Naive thymus-derived CD4-positive, alpha-beta T cell (primary cell): ENCODE data around the gene P2RX7. TPM values are rescaled to one million over a fixed set of nuclear protein-coding genes. Genes with fewer than 3 reads are reported as not detected.

Source experiments
- ATAC-seq: fragments of 150-1000 bp; cut with Tn5 transposase; 2 replicates; pipeline ENCODE4 v1.10.0; 2021; ENCODE audit warnings: mild to moderate bottlenecking, moderate library complexity
- CTCF ChIA-PET: fragments of 350-600 bp; sonication (Branson Sonifier 250); formaldehyde crosslinking; loops from one replicate; lab custom pipeline; 2021; ENCODE audit warnings: antibody characterized with exemption; lab: Charles Lee
- POLR2A ChIA-PET: fragments of 350-600 bp; sonication (Branson Sonifier 250); formaldehyde crosslinking; loops from one replicate; lab custom pipeline; 2021; ENCODE audit warnings: antibody characterized with exemption, inconsistent platforms; lab: Charles Lee
- DNase-seq, 9 donors: peaks; one replicate each; pipeline versions ENCODE4 v3.0.0 to v3.0.0-alpha.2; 2020 to 2022; ENCODE audit warnings: mixed read lengths in 1 of 9
- H3K27ac ChIP-seq: one replicate; pipeline ENCODE4 v1.7.0; 2013; ENCODE audit warnings: mild to moderate bottlenecking, low read depth, low read length, moderate library complexity
- H3K27me3 ChIP-seq, 2 donors: one replicate each; pipeline ENCODE4 v1.7.0; 2013; ENCODE audit warnings: low read length in 2 of 2, mild to moderate bottlenecking in 2 of 2, moderate library complexity in 2 of 2; ENCODE audit not compliant: control insufficient read depth in 2 of 2, insufficient read depth in 2 of 2
- H3K36me3 ChIP-seq, 3 experiments: 1 replicate in 2 of 3; 2 replicates in 1 of 3; pipeline ENCODE4 v1.7.0; 2013; ENCODE audit warnings: low read length in 3 of 3, mild to moderate bottlenecking in 3 of 3, moderate library complexity in 1 of 3; ENCODE audit not compliant: insufficient read depth in 3 of 3, control insufficient read depth in 2 of 3
- H3K4me1 ChIP-seq, 2 donors: one replicate each; pipeline ENCODE4 v1.7.0; 2013; ENCODE audit warnings: low read length in 2 of 2, mild to moderate bottlenecking in 2 of 2, moderate library complexity in 1 of 2; ENCODE audit not compliant: control insufficient read depth in 2 of 2, insufficient read depth in 2 of 2
- H3K4me3 ChIP-seq: 2 replicates; pipeline ENCODE4 v1.7.0; 2013; ENCODE audit warnings: mild to moderate bottlenecking, low read length
- H3K9me3 ChIP-seq, 3 experiments: 1 replicate in 2 of 3; 2 replicates in 1 of 3; pipeline ENCODE4 v1.7.0; 2013; ENCODE audit warnings: low read length in 3 of 3; ENCODE audit not compliant: control insufficient read depth in 2 of 3
- H3K27ac Mint-ChIP-seq, 9 donors: one replicate each; pipeline ENCODE4 v1.8.0; 2020 to 2022; ENCODE audit warnings: mixed read lengths in 9 of 9, mild to moderate bottlenecking in 8 of 9, moderate library complexity in 5 of 9, inconsistent platforms in 2 of 9
- H3K27me3 Mint-ChIP-seq, 5 donors: one replicate each; pipeline ENCODE4 v1.8.0; 2021 to 2022; ENCODE audit warnings: mixed read lengths in 5 of 5, mild to moderate bottlenecking in 1 of 5
- H3K36me3 Mint-ChIP-seq, 5 donors: one replicate each; pipeline ENCODE4 v1.8.0; 2020 to 2022; ENCODE audit warnings: mixed read lengths in 5 of 5, mild to moderate bottlenecking in 3 of 5, inconsistent platforms in 1 of 5
- H3K4me1 Mint-ChIP-seq, 7 donors: one replicate each; pipeline ENCODE4 v1.8.0; 2020 to 2022; ENCODE audit warnings: mixed read lengths in 7 of 7, mild to moderate bottlenecking in 3 of 7, inconsistent platforms in 1 of 7
- H3K4me3 Mint-ChIP-seq, 10 donors: one replicate each; pipeline ENCODE4 v1.8.0; 2020 to 2022; ENCODE audit warnings: mild to moderate bottlenecking in 10 of 10, mixed read lengths in 10 of 10, moderate library complexity in 6 of 10, inconsistent platforms in 2 of 10
- H3K9me3 Mint-ChIP-seq, 11 donors: one replicate each; pipeline ENCODE4 v1.8.0; 2020 to 2022; ENCODE audit warnings: mixed read lengths in 11 of 11, mild to moderate bottlenecking in 4 of 11, inconsistent platforms in 1 of 11, moderate library complexity in 1 of 11
- intact Hi-C, 2 donors: fragments of 100-400 bp; cut with micrococcal nuclease; formaldehyde crosslinking; loops; one replicate each; pipeline ENCODE4 v1.15.1; 2023
- polyA plus RNA-seq, 2 donors: library from polyadenylated mRNA; unstranded; fragments of 300-500 nt; fragmentation: Illumina TruSeq; gene quantifications; one replicate each; pipeline ENCODE4 v1.2.3, GENCODE V29; 2021
- total RNA-seq, 6 experiments: library from RNA in 5 of 6; stranded (reverse) in 5 of 6; gene quantifications; 1 replicate in 5 of 6; 2 replicates in 1 of 6; pipeline ENCODE4 v1.2.3 and lab custom pipeline; 2021 to 2026

P2RX7 gene
- total and polyA plus RNA-seq, 7 experiments from 2014 or later: 2.0 to 14.7 (median 5.1) TPM

- Histone ChIP-seq H3K27ac (no peak overlapping the region), H3K4me3 (no peak overlapping the region), H3K4me1 (no peaks in the 10 kb centered on the region), H3K36me3 (no peaks in the 10 kb centered on the region), H3K9me3 (no peaks in the 10 kb centered on the region), H3K27me3 (no peaks in the 10 kb centered on the region)
- DNase-seq (no peak), ATAC-seq (no peak)
- no peaks in the 10 kb centered on the region for H3K27me3 Mint-ChIP-seq
- H3K4me1 Mint-ChIP-seq: peaks cover 3 to 12% (median 5%) of the 10 kb centered on the region in 7 donors
- H3K36me3 Mint-ChIP-seq: no peaks in the 10 kb centered on the region
- no peak overlapping the region for H3K27ac Mint-ChIP-seq
- no peak overlapping the region for H3K4me3 Mint-ChIP-seq
- intact Hi-C loops: no loop called here
- ChIA-PET CTCF (interaction anchor here (1.8 kb wide), 1 partner anchor 51 kb away, joined by 5 read pairs; no protein-coding TSS in a partner anchor), POLR2A (no interaction called here)
- H3K9me3 Mint-ChIP-seq: no peaks in the 10 kb centered on the region
These were observed 19.6 kb upstream of the P2RX7 start for GRCh38 chr12:121113057-121113456.

GRCh38 chr12:121114019-121114639, 18.5 kb upstream of the P2RX7 start:
- no peak overlapping the region for H3K27ac Mint-ChIP-seq
- no peak overlapping the region for H3K27ac ChIP-seq
- CTCF ChIA-PET: interaction anchor here (0.7 to 0.9 kb wide), 2 partner anchors 54 to 116 kb away, joined by 3 read pairs; no protein-coding TSS in a partner anchor
- no peaks in the 10 kb centered on the region for H3K9me3 ChIP-seq
- H3K4me1 ChIP-seq: no peaks in the 10 kb centered on the region
- ATAC-seq: no peak
- intact Hi-C loops: no loop called here
- H3K36me3 ChIP-seq: no peaks in the 10 kb centered on the region
- H3K27me3 ChIP-seq: no peaks in the 10 kb centered on the region
- peaks cover 3 to 12% (median 5%) of the 10 kb centered on the region in 7 donors for H3K4me1 Mint-ChIP-seq
- H3K27me3 Mint-ChIP-seq: peaks cover 0 to 3% (median 0%) of the 10 kb centered on the region in 5 donors
- no peak overlapping the region for H3K4me3 ChIP-seq
- no peaks in the 10 kb centered on the region for H3K9me3 Mint-ChIP-seq
- no peak for DNase-seq
- H3K36me3 Mint-ChIP-seq: no peaks in the 10 kb centered on the region
- POLR2A ChIA-PET: interaction anchor here (0.6 to 0.7 kb wide), 2 partner anchors 9 to 1659 kb away, joined by 3 read pairs; no protein-coding TSS in a partner anchor
- no peak overlapping the region for H3K4me3 Mint-ChIP-seq

GRCh38 chr12:121114806-121115205, 17.9 kb upstream of the P2RX7 start:
- H3K9me3 Mint-ChIP-seq: no peaks in the 10 kb centered on the region
- Histone ChIP-seq H3K4me3 (no peak overlapping the region), H3K27ac (no peak overlapping the region), H3K36me3 (no peaks in the 10 kb centered on the region), H3K27me3 (no peaks in the 10 kb centered on the region), H3K4me1 (no peaks in the 10 kb centered on the region), H3K9me3 (no peaks in the 10 kb centered on the region)
- H3K4me1 Mint-ChIP-seq: peaks cover 3 to 12% (median 5%) of the 10 kb centered on the region in 7 donors
- POLR2A ChIA-PET: interaction anchor here (0.7 kb wide), 1 partner anchor 8 kb away, joined by 3 read pairs; no protein-coding TSS in a partner anchor
- ATAC-seq: no peak
- H3K36me3 Mint-ChIP-seq: no peaks in the 10 kb centered on the region
- DNase-seq: no peak
- intact Hi-C loops: no loop called here
- CTCF ChIA-PET: interaction anchor here (0.7 to 0.9 kb wide), 2 partner anchors 55 to 116 kb away, joined by 3 read pairs; no protein-coding TSS in a partner anchor
- no peak overlapping the region for H3K4me3 Mint-ChIP-seq
- peaks cover 0 to 7% (median 0%) of the 10 kb centered on the region in 5 donors for H3K27me3 Mint-ChIP-seq
- H3K27ac Mint-ChIP-seq: no peak overlapping the region

GRCh38 chr12:121115530-121115929, 17.1 kb upstream of the P2RX7 start:
- DNase-seq (no peak), ATAC-seq (no peak)
- intact Hi-C loops: no loop called here
- Histone ChIP-seq H3K27me3 (no peaks in the 10 kb centered on the region), H3K27ac (no peak overlapping the region), H3K4me1 (no peaks in the 10 kb centered on the region), H3K36me3 (no peaks in the 10 kb centered on the region), H3K4me3 (no peak overlapping the region), H3K9me3 (no peaks in the 10 kb centered on the region)
- peaks cover 0 to 7% (median 0%) of the 10 kb centered on the region in 5 donors for H3K27me3 Mint-ChIP-seq
- ChIA-PET POLR2A (no interaction called here), CTCF (no interaction called here)
- peaks cover 0 to 4% (median under 1%) of the 10 kb centered on the region in 7 donors for H3K4me1 Mint-ChIP-seq
- no peak overlapping the region for H3K27ac Mint-ChIP-seq
- no peaks in the 10 kb centered on the region for H3K36me3 Mint-ChIP-seq
- H3K9me3 Mint-ChIP-seq: no peaks in the 10 kb centered on the region
- H3K4me3 Mint-ChIP-seq: no peak overlapping the region

GRCh38 chr12:121116318-121117225, 16.1 kb upstream of the P2RX7 start:
- no peak overlapping the region for H3K4me3 Mint-ChIP-seq
- POLR2A ChIA-PET: no interaction called here
- H3K9me3 Mint-ChIP-seq: no peaks in the 10 kb centered on the region

GRCh38 chr12:121117226-121117777, 15.4 kb upstream of the P2RX7 start:
- Histone ChIP-seq H3K27ac (no peak overlapping the region), H3K4me1 (no peaks in the 10 kb centered on the region), H3K27me3 (no peaks in the 10 kb centered on the region), H3K36me3 (no peaks in the 10 kb centered on the region), H3K4me3 (no peak overlapping the region), H3K9me3 (no peaks in the 10 kb centered on the region)
- POLR2A ChIA-PET: no interaction called here
- Mint-ChIP-seq H3K9me3 (no peaks in the 10 kb centered on the region), H3K27ac (no peak overlapping the region), H3K36me3 (no peaks in the 10 kb centered on the region), H3K27me3 (peaks cover 0 to 14% (median 0%) of the 10 kb centered on the region in 5 donors), H3K4me1 (peaks cover 0 to 8% (median 2%) of the 10 kb centered on the region in 7 donors), H3K4me3 (no peak overlapping the region)
- intact Hi-C loops: no loop called here
- CTCF ChIA-PET: interaction anchor here (0.8 to 1.4 kb wide), 2 partner anchors 107 to 595 kb away, joined by 3 to 4 read pairs; no protein-coding TSS in a partner anchor
- ATAC-seq (no peak), DNase-seq (no peak)

More at GRCh38 chr12:121116318-121117225, 16.1 kb upstream of the P2RX7 start:
- peaks cover 0 to 8% (median 2%) of the 10 kb centered on the region in 7 donors for H3K4me1 Mint-ChIP-seq
- DNase-seq: no peak
- Histone ChIP-seq H3K36me3 (no peaks in the 10 kb centered on the region), H3K27ac (no peak overlapping the region), H3K4me3 (no peak overlapping the region), H3K9me3 (no peaks in the 10 kb centered on the region), H3K4me1 (no peaks in the 10 kb centered on the region), H3K27me3 (no peaks in the 10 kb centered on the region)
- H3K36me3 Mint-ChIP-seq: no peaks in the 10 kb centered on the region
- H3K27ac Mint-ChIP-seq: peak overlapping the region in 1 of 9 donors; percentile 48
- no peak for ATAC-seq
- intact Hi-C loops: no loop called here
- peaks cover 0 to 11% (median 0%) of the 10 kb centered on the region in 5 donors for H3K27me3 Mint-ChIP-seq
- CTCF ChIA-PET: interaction anchor here (1.4 kb wide), 1 partner anchor 107 kb away, joined by 3 read pairs; no protein-coding TSS in a partner anchor
